Measurements from ENCODE around the gene PRDM4.

PRDM4 gene

GRCh38 chr12:107685360-107686248 is 75.3 kb downstream of the PRDM4 start, which contains the start of gene PWP1:
Gene PWP1 (plus strand): TSS chr12:107685799. CDS start chr12:107685900, 101 bp downstream.
- peak; percentile 92 to 94 for DNase-seq

GRCh38 chr12:107684990-107685359 is 76.0 kb downstream of the PRDM4 start:
- DNase-seq, result peak; percentile 15 to 22

GRCh38 chr12:107684029-107684795 is 76.7 kb downstream of the PRDM4 start:
- DNase-seq, result no peak
